Measurements from ENCODE around the gene CSRP3.
"Not testable (repeated sequence)": the region's sequence is repeated elsewhere in the genome, so short reads cannot be mapped to it uniquely, and the experiment has no call there.

Gene CSRP3

DNA sequence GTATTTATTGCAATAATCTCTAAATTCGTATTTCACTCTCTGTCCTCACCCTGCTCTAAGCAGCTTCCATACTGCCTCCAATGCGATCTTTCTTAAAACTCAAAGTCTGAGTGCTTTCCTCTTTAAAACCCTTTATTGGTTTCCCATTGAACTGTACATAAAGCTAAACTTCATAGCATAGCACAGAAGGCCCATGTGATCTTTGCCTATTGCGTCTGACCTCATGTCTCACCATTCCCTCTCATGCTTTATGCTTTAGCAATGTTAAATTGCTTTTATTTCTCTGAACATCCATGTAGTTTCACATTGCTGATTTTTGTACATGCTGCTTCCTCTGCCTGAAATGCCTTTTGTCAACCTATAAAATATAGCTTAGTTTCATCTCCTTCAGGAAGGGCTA, 56.5 kb downstream of the CSRP3 start:
- DNase-seq (ENCODE audit: low spot score): no peak
- in situ Hi-C loops (cut with MboI; ENCODE audit: low pct_unique_long_range_greater_than_20kb, low sequenced_read_pairs, unreplicated experiment): no loop called here
- TF ChIP-seq, protein P1, sequence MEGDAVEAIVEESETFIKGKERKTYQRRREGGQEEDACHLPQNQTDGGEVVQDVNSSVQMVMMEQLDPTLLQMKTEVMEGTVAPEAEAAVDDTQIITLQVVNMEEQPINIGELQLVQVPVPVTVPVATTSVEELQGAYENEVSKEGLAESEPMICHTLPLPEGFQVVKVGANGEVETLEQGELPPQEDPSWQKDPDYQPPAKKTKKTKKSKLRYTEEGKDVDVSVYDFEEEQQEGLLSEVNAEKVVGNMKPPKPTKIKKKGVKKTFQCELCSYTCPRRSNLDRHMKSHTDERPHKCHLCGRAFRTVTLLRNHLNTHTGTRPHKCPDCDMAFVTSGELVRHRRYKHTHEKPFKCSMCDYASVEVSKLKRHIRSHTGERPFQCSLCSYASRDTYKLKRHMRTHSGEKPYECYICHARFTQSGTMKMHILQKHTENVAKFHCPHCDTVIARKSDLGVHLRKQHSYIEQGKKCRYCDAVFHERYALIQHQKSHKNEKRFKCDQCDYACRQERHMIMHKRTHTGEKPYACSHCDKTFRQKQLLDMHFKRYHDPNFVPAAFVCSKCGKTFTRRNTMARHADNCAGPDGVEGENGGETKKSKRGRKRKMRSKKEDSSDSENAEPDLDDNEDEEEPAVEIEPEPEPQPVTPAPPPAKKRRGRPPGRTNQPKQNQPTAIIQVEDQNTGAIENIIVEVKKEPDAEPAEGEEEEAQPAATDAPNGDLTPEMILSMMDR (IDR thresholded peaks at IDR 0.05; ENCODE audit: extremely low read depth, insufficient read depth, missing control alignments): no peak

DNA sequence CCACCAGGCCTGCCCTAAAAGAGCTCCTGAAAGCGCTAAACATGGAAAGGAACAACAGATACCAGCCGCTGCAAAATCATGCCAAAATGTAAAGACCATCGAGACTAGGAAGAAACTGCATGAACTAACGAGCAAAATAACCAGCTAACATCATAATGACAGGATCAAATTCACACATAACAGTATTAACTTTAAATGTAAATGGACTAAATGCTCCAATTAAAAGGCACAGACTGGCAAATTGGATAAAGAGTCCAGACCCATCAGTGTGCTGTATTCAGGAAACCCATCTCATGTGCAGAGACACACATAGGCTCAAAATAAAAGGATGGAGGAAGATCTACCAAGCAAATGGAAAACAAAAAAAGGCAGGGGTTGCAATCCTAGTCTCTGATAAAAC, 64.9 kb downstream of the CSRP3 start:
- in situ Hi-C loops (cut with MboI; ENCODE audit: low pct_unique_long_range_greater_than_20kb, low sequenced_read_pairs, unreplicated experiment); DNase-seq (ENCODE audit: low spot score): not testable (repeated sequence)

DNA sequence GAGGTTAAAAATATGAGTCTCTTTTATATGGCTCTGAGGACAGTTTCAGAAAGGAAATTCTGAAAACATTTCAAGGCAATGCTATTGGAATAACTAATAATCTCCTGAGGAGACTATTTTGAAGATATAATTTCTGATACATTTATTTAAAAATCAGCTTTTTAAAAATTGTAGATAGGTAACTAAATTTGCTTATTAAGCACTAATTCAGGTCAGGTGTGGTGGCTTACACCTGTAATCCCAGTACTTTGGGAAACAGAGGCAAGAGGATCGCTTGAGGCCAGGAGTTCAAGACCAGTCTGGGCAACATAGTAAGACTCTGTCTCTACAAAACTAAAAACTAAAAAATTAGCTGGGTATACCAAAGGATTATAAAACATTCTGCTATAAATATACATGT, 67.8 kb downstream of the CSRP3 start:
- DNase-seq (ENCODE audit: low spot score): no peak
- in situ Hi-C loops (cut with MboI; ENCODE audit: low pct_unique_long_range_greater_than_20kb, low sequenced_read_pairs, unreplicated experiment): no loop called here
- TF ChIP-seq, protein P1 (IDR thresholded peaks at IDR 0.05; ENCODE audit: extremely low read depth, insufficient read depth, missing control alignments): no peak

Data from GM13977 (cell line).